ENCODE results near the gene NTNG2.

The NTNG2 gene

GRCh38 chr9:132171702-132172101 lies 9.8 kb downstream of the NTNG2 start:
- no peak for DNase-seq (ENCODE audit: low spot score)

- DNase-seq (ENCODE audit: low spot score), result no peak
Observed at GRCh38 chr9:132172185-132172584, 10.3 kb downstream of the NTNG2 start.

DNA sequence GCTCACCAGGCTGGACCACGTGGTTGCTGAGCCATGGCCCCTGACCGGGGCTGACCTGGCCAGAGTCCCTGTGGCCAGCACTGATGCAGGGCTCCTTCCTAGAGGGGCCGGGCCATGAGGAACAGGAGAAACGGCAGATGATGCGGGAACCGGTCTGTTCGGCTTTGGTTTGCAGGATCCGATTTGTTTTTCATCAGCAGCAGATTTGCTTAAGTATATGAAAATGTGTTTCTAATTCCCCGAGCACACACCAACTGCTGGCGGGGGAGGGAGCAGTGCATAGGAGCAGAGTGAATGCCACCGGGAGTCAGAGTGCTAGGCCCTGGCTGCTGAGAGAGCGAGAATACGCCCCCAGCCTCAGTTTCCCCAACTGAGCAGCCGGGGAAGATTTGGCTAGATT lies 13.6 kb downstream of the NTNG2 start:
- no peak for DNase-seq (ENCODE audit: low spot score)

GRCh38 chr9:132176338-132176737 lies 14.5 kb downstream of the NTNG2 start:
- DNase-seq (ENCODE audit: low spot score), result no peak

DNA sequence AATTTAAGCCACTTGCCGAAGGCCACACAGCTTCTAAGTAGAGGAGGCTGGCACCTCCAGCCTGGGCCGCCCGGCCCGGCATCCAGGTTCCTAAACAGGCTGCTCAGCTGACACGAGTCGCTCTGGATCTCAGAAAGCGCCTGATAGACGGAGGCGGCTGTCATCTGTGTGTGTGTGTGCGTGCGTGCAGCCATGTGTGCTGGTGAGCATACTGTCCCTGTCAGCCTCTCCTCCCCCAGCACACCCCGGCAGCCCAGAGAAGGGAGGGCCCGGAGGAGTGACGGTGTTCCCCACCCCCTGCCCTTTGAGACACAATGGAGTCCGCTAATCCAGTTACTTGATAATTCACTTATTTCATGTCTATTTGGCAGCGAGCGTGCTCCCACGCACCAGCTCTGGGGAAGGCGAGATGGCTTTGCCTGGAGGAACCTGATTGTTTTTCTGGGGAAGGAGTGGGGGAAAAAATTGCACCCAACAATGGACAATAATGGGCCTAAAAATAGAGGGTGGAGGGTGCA lies 20.0 kb downstream of the NTNG2 start:
- no peak for DNase-seq (ENCODE audit: low spot score)

- DNase-seq (ENCODE audit: low spot score), result no peak
Observed at GRCh38 chr9:132182314-132183091, 20.6 kb downstream of the NTNG2 start.

DNA sequence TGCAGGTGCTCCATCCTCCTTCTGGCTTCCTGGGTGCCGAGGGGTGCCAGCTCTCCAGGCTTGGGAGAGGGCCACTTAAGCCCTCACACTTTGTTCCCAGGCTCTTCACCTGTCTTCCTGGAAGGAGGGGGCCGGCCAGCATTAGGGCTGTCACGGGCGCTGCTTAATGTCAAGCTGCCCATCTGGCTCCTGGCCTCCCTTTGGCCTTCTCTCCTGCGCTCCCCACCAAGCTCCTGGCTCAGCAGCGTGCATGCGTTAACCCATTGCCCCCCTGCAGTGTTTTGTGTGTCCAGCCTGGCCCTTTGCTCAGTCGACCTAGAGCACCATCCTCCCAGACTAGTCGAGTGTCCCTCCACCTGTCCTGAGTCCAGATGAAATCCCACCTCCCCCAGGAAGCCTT lies 21.3 kb downstream of the NTNG2 start:
- no peak for DNase-seq (ENCODE audit: low spot score)

- DNase-seq (ENCODE audit: low spot score), result no peak
Observed at GRCh38 chr9:132183715-132184114, 21.9 kb downstream of the NTNG2 start.

- DNase-seq (ENCODE audit: low spot score), result no peak
Observed at GRCh38 chr9:132184124-132184523, 22.3 kb downstream of the NTNG2 start.

- no peak for DNase-seq (ENCODE audit: low spot score)
Observed at GRCh38 chr9:132185073-132186009, 23.5 kb downstream of the NTNG2 start.

DNA sequence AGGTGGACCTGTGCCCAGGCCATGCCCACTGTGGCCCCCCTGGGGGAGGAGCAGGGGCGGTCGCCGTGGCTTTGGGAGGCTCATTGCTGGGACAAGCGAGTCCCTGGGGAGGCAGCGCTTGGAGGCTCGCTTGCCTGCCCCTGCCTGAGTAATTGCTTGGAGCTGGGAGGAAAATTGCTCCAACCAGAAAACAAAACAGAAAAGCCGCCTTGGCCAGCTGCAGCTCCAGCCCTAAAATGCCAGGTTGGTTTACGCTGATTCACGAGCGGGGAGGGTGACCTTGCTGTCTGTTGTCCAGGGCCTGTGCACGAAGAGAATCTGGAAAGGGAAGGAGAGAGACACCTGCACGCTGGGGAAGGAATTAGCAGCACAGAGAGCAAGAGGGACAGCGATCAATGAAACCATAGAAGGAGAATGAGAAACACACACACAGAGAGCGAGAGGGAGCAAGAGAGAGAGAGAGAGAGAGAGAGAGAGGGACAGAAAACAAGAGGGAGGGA lies 25.3 kb downstream of the NTNG2 start:
- DNase-seq (ENCODE audit: low spot score), result no peak

DNA sequence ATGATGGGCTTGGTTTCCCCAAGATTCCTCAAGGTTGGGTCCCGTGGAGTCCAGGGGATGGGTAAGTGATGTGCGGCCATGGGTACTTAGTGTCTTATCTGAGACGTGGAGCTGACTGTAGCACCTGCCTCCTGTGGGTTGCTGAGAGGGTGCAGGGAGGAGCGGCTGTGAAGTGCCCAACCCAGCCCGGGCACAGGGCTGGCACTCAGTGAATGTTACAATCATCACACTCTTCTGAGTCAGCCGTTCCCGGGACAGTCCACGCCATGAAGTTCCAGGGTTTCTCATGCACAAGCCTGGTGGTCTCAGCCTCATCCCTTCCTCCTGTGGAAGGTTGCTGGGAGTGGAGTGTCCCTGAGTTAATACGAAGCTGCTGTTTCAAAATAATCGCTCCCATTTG lies 29.1 kb downstream of the NTNG2 start:
- DNase-seq (ENCODE audit: low spot score), result no peak

GRCh38 chr9:132192728-132193127 lies 30.9 kb downstream of the NTNG2 start:
- DNase-seq (ENCODE audit: low spot score), result no peak

- no peak for DNase-seq (ENCODE audit: low spot score)
Observed at GRCh38 chr9:132193227-132194124, 31.6 kb downstream of the NTNG2 start.

DNA sequence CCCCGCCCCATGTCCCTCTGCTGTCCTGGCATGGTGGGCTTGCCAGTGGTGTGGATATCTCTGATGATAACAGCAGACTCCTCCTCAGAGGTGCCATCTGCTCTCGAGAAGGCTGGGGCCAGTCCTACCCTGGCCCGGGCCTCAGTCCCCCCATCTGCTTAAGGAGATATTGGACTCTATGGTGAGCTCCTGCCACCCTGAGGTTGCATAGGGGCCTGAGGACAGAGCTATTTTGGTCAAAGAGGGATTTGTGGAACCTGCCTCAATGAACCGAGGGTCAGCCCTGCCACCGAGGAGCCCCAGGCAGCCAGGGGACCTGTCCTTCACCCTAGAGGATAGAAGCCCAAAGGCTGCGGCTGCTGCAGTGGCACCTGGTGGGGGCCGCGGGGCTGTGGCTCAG lies 32.6 kb downstream of the NTNG2 start:
- DNase-seq (ENCODE audit: low spot score), result no peak

DNA sequence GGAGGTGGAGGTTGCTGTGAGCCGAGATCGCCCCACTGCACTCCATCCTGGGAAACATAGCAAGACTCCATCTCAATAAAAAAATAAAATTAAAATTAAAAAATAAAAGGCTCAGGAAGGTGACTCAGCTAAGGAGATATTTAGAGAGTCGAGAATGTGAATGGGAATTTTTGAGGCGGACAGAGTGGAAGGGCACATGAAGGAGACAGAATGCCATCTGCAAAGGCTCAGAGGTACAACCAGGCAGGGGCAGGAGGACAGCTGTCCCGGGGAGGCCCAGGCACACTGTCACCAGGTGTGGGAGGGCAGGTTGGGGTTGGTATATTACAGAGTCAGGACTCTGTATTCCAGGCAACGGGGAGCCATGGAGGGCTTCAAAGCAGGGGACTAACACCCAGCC lies 35.5 kb downstream of the NTNG2 start:
- DNase-seq (ENCODE audit: low spot score), result no peak

DNA sequence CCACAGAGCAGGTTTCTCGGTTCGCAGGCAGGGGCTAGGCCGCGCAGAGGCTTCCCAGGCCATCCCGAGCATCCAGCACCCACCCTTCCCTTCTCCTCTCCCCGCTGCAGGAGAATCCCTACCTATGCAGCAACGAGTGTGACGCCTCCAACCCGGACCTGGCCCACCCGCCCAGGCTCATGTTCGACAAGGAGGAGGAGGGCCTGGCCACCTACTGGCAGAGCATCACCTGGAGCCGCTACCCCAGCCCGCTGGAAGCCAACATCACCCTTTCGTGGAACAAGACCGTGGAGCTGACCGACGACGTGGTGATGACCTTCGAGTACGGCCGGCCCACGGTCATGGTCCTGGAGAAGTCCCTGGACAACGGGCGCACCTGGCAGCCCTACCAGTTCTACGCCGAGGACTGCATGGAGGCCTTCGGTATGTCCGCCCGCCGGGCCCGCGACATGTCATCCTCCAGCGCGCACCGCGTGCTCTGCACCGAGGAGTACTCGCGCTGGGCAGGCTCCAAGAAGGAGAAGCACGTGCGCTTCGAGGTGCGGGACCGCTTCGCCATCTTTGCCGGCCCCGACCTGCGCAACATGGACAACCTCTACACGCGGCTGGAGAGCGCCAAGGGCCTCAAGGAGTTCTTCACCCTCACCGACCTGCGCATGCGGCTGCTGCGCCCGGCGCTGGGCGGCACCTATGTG lies 36.1 kb downstream of the NTNG2 start:
- DNase-seq (ENCODE audit: low spot score), result no peak

- DNase-seq (ENCODE audit: low spot score), result no peak
Observed at GRCh38 chr9:132199056-132199455, 37.2 kb downstream of the NTNG2 start.

DNA sequence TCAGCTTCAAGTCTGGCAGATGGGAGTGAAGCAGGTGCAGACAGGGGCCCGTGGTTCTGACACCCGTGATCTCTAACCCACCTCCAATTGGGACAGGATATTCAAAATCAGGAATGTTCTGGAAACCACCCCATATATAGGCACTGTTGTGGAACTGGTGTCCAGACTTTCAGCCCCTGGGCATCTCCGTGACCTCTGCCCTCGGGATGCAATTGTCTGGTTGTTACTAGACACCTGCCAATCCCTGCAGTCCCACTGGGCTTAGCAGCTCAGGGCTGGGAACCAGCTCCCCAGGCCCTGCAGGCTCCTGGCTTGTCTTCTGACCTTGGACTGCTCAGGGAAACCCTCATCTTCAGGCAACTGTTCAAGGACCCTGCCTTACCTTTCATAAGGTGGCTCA lies 38.8 kb downstream of the NTNG2 start:
- DNase-seq (ENCODE audit: low spot score), result no peak

- no peak for DNase-seq (ENCODE audit: low spot score)
Observed at GRCh38 chr9:132201139-132201538, 39.3 kb downstream of the NTNG2 start.

All from kidney capillary endothelial cell (primary cell).